Activated T-cell treated with anti-CD3 and anti-CD28 coated beads for 48 hours (primary cell): ENCODE measurements around the gene OR51S1.
"Not testable (repeated sequence)": the region's sequence is repeated elsewhere in the genome, so short reads cannot be mapped to it uniquely, and the experiment has no call there.

Experiments
- DNase-seq: peaks from one replicate; pipeline ENCODE4 v3.0.0-alpha.2; 2020; ENCODE audit warnings: low read depth

The OR51S1 gene, protein sequence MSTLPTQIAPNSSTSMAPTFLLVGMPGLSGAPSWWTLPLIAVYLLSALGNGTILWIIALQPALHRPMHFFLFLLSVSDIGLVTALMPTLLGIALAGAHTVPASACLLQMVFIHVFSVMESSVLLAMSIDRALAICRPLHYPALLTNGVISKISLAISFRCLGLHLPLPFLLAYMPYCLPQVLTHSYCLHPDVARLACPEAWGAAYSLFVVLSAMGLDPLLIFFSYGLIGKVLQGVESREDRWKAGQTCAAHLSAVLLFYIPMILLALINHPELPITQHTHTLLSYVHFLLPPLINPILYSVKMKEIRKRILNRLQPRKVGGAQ

DNA sequence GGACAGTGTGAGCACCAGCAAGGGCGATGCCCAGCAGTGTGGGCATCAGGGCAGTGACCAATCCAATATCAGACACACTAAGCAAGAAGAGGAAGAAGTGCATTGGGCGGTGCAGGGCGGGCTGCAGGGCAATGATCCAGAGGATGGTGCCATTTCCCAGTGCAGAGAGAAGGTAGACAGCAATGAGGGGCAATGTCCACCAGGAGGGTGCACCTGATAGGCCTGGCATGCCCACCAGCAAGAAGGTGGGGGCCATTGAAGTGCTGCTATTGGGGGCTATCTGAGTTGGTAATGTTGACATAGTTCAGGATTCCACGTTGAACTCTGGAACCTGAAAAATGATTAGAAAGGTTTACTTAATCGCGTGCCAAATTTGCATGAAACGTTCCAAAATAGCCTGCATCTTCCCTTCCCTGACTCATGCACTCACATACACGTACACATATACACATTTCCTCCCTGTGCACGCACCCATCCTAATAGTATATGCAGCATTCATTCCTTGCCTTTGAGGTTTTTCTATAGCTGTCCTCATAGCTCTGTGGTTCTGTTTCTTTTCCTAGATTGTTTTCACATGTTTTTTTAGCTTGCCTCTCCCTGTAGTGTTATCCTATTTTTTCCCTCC is at the start of gene OR51S1:
Gene OR51S1 (minus strand): TSS at position 301 of the 625 bp plus-strand sequence. CDS start 0 bp downstream, at position 301.
- no peak for DNase-seq

DNA sequence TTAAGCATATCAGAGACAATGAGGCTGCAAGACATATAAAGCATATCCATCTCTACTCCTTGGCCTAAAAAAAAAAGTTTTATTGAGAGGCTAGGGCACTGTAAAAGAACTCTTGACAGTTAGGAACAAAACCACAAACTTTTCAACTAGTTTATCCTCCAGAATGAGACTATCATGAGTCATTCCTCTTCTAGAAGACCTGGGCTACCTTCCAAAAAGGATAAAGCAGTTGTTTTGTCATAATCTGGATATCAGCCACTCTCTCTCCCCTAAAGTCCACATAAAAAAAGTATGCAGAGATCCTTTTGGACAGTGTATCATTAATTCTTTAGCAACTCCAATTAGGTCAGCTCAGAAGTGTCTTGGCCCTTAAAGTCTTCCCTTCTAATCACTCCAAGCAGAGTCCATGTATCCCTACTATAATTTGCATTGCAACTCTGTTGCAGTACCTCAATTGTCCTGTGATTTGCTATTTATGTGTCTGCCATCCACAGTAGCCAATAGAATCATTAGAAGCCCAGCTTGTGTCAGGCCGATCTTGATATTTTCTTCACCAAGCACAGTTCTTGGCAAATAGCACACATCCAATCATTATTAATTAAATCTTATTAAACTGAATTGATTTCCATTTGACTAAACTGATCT is 43.1 kb upstream of the OR51S1 start:
- DNase-seq: no peak

DNA sequence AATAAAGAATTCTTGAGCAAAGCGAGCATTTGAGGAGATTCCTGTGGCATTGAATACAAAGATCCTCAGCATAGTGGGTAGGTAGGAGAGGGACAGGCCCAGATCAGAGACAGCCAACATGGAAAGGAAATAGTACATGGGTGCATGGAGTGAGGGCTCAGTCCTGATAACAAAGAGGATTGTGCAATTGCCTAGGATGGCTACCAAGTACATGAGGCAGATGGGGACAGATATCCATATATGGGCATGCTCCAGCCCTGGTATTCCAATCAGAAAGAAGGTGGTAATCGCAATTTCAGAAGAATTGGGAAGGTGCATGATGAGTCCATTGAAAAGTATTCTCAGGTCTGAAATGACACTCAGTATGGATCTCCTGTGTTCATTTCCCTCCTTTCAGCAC is 41.3 kb upstream of the OR51S1 start:
- DNase-seq: no peak

DNA sequence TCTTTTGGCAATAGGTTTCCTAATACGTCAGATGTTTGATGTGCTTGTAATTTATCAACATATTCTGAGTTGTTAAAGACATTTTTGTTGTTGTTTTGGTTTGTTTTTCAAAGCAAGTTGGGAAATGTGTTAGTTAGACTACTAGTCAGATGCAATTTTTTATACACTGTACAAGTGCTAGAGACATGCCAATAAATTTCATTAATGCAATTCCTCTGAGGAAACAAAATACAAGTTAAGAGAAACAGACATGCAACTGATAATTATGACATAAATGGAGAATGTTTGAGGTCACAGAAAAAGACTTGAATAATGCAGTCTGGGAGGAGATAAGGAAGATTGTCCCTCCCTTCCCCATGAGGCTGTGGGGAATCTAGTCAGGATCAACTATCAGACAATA is 38.6 kb upstream of the OR51S1 start:
- no peak for DNase-seq

DNA sequence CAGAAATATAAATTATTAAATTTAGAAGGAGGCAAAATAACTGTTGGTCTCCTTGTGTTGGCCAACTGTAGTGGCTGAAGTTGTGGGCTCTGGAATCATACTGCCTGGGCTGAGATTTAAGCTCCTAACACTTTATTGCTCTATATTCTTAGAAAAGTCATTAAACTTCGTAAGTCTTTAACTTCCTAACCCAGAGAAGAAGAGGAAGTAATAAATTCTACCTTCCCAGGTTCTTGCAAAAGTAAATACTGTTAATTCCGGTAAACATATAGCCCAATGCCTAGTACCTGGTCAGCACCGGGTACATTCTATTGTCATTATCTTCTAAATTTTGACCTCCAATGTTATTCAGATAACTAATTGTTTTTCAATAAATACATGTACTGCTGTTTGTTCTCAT is 37.2 kb upstream of the OR51S1 start:
- no peak for DNase-seq

DNA sequence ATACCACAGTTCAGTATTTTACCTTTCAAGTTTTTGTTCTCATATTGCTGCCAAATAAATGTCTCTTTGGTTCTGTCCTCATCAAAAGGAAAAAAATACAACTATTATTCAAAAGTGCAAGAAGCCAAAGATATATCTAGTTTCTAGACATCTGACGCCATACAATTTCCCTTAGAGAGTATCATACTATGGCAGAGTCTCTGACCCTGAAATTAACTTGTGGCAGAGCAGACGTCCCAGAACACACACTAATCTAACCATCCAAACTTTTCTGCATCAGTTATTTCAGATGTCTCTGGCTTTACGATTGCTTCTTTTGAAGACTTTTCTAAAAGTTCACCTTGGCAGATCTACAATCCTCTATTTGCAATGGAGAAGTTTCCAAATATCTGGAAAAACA is 35.4 kb upstream of the OR51S1 start:
- no peak for DNase-seq

DNA sequence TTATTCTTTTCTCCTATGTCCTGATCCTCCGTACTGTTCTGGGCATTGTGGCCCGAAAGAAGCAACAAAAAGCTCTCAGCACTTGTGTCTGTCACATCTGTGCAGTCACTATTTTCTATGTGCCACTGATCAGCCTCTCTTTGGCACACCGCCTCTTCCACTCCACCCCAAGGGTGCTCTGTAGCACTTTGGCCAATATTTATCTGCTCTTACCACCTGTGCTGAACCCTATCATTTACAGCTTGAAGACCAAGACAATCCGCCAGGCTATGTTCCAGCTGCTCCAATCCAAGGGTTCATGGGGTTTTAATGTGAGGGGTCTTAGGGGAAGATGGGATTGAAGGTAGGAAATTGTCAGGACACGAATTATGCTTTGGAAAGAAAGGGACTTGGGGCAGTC is 33.5 kb upstream of the OR51S1 start:
- DNase-seq: no peak

DNA sequence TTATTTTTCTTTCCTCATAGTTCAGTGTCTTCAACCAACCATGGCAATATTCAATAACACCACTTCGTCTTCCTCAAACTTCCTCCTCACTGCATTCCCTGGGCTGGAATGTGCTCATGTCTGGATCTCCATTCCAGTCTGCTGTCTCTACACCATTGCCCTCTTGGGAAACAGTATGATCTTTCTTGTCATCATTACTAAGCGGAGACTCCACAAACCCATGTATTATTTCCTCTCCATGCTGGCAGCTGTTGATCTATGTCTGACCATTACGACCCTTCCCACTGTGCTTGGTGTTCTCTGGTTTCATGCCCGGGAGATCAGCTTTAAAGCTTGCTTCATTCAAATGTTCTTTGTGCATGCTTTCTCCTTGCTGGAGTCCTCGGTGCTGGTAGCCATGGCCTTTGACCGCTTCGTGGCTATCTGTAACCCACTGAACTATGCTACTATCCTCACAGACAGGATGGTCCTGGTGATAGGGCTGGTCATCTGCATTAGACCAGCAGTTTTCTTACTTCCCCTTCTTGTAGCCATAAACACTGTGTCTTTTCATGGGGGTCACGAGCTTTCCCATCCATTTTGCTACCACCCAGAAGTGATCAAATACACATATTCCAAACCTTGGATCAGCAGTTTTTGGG is 33.0 kb upstream of the OR51S1 start, which contains the start of gene OR51T1:
Gene OR51T1 (plus strand): TSS at position 41 of the 641 bp plus-strand sequence. CDS start 0 bp downstream, at position 41.
- DNase-seq: no peak

DNA sequence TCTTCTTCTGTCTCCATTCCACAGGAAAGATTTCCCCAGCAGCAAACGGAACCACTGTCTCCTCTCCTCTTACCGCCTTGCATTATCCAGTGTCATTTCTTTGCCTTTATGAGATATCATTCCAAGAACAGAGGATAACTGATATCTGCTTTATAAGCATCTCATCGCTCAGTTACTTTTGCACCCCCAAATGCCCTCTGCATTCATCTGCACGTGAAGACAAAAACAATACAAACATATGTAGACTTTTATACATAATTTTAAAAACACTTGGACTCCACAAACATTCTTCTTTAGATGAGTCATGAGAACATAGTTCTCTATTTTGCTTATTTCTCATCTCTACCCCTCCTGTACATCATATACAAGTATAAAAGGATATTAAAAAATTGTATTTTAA is 32.2 kb upstream of the OR51S1 start:
- no peak for DNase-seq

DNA sequence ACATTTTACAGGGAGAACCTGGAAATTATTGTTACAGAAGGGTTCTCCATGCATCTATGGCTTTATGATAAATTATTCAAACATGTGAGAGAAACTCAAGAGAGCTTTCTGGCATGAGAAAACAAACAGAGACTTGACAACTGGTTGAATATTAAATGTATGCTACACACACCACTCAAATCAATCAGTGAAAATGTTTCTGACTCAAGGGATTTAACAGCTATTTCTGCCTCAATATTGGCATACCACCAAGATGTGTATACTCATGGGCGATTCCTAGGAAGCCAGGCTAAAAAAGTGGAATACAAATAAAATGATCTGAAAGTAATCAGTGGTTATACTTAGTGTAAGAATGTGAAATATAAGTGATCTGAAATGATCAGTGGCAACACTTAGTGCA is 16.8 kb upstream of the OR51S1 start:
- DNase-seq: no peak

DNA sequence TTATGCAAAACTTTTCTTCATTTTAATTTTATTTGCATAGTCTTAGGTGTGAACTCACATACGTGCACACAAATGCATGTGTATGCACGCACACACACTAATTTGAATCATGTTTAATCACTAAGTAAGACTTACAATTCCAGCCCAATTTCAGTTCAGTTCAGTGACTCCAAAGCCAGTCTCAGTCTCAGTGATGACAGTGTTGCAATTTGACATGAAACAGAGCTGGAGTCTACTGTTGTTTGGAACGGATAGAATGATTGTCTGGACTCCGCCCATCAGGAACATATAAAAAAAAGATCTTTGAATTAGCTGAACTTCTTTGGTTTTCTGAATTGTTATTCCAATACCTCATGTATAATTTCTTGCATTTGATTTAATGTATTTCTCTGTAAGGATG is 14.9 kb upstream of the OR51S1 start:
- no peak for DNase-seq

DNA sequence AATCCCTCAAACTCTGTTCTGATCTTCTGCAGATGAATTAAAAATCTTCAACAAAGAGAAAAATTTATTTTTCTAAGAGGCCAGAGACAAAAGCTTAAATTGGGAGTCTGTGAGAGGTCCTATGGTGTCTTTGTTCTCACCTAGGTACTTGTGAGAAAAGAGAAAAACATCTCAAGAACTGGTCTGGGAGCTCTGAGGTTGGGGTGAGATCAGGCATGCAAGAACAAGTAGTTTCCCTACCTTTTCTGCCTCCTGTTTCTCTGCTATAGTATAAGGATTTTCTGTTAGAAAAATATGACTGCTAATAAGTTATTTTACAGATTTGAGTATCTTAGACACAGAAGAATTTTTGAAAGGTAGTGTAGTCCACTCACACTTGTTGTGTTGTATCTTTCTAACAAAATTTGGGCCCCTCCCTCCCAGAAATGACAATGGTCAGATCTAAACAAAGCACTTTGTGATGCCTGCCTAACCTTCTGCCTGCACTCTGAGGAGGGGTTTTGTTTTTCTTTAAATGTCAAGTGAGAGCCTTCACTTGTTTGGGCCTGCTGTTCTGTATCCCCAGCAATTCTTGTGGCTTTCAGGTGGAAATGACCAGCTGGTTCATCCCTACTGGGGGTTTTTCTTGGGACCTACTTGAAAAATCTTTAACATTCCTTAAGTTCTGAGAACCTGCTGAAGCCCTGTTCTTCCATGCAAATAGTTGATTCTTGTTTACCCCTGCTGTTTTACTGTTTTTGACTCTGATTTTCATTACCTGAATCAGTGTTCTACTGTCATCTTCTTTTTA is 13.6 kb upstream of the OR51S1 start:
- no peak for DNase-seq

DNA sequence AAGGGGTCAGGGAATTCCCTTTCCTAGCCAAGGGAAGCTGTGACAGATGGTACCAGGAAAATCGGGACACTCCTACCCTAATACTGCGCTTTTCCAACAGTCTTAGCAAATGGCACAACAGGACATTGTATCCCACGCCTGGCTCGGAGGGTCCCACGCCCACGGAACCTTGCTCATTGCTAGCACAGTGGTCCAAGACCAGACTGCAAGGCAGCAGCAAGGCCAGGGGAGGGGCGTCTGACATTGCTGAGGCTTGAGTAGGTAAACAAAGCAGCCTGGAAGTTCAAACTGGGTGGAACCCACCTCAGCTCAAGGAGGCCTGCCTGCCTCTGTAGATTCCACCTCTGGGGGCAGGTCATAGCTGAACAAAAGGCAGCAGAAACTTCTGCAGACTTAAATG is 5.3 kb upstream of the OR51S1 start:
- DNase-seq: not testable (repeated sequence)

DNA sequence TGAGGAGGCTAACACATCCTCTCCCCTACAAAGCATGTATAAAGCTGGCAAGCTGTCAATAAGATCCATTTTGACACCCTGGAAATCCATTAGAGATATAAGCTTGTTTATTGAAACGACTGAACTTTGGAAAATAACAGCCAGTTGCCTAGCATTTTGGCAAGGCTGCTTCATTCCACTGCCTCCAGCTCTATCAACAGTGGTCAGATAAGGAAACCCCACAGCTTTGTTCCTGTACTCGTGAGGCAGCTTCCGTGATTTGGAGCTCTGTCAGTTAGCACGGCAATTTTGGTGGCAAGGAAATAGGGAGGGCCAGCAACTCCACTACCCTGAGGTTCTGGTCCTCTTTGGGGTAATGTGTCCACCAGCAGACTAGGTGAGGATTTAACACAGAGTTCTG is 2.0 kb upstream of the OR51S1 start:
- DNase-seq: no peak

DNA sequence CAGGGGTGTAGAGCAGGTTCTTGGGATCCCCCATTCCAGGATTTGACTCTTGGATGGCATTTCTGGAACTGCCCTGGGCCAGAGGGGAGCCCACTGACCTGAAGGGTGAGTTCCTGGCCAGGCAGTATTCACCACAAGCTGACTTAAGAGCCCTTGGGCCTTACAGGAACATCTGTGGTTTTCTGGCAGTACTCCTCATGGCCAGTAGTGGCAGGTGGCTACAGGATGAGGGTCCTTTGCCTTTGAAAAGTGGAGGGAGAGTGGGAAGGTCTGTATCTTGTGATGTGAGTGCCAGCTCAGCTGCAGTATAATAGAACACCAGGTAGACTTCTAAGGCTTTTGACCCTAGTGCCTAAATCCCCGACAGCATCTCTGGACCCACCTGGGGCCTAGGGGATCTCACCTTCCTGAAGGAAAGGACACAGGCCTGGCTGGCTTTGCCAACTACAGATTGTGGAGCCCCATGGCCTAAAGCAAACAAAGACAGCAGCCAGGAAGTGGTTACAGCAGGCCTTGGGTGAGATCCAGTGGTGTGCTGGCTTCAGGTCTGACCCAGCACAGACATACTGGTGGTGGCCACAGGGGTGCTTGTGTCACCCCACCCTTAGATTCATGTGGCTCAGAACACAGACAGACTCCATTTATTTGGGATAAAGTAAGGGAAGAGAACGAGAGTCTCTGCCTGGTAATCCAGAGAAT is 9.0 kb downstream of the OR51S1 start:
- no peak for DNase-seq

DNA sequence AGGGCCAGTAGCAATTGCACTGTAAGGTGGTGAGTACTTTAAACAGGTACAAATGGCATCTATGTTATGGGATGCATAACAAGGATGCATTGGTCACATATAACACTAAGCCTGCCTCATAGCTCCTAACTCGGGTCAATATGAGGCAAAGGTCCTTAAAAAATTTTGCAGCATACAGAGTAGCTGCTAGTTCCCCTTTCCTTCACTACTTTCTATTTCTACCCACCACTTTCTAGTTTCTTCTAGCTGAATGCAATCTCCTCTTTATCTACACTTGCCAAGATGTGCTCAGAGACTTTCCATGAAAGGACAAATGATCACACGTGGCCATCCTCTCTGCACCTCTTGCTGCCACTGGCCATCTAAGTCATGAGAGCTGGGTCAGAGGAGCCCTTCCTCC is 18.1 kb downstream of the OR51S1 start:
- no peak for DNase-seq

DNA sequence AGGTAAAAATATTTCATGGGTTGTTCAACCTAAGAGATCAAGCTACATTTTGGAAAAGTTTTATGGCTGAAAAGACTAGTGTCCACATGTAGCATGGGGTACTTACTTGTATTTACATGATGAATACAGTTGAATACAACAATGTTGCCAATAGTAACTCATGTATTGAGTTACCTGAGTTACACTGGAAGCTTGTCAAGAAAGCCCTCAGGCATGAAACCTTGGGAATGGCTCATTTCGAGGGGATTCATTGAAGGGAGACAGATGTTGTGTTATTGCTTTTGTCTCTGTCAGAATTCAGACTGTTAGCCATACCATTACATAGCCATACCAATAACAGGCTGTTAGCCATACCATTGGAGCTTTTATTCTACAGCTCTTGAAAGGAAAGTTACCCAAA is 18.7 kb downstream of the OR51S1 start:
- no peak for DNase-seq

DNA sequence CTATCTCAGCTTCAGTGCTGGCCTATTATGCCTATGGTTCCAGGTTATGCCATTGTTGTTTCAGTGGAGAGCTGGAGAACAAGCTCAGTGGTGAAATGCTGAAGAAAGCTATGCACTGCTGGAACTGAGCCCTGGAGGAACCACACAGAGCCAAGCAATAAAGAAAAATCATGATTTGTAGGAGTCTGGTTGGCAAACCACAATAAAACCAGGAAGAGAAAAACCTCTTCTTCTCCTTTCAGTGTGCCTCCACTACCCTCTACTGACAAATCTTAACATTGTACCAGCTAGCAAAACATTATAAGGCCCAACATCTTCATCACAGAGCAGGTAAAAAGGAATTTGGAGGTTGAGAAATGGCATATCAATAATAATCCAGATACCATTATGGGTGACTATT is 22.6 kb downstream of the OR51S1 start:
- DNase-seq: no peak

DNA sequence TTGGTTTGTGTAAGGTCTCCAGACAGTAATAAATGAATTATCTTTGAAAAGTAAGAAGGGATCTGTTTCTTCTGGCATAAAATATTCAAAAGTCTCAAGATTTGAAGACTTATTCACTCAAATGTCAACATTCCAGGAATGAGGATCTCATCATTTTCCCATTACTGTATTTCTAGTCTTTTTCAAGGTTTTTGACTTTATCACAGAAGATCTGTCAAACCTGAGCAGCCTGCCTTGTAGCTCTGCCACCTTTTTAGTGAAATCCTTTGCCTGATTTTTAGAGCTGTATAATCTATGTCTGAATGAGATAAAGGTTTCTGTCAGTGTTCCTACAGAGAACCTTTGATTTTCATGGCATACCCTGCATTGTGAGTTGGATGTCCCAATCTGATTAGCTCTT is 23.9 kb downstream of the OR51S1 start:
- DNase-seq: no peak

DNA sequence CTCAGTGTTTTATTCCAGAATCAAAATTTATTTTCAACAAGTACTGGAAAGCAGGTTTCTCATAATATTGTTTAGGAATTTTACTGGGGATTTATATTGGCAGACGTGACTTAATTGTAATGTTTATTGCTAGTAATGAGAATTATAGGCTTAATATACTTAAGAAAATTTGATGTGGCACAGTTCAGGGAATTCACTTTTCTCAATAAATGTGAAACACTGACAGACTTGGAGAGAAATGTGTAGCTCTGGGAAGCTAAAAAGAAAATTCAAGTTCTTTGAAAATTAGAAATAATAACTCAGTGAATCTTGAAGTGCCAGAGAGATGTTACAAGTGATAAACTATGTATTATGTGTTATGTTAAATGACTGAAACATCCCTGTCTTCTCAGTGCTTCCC is 28.0 kb downstream of the OR51S1 start, which contains the start of gene OR51F2:
Gene OR51F2 (plus strand): TSS at position 301 of the 400 bp plus-strand sequence. CDS start 101 bp downstream, outside the sequence.
- DNase-seq: no peak

DNA sequence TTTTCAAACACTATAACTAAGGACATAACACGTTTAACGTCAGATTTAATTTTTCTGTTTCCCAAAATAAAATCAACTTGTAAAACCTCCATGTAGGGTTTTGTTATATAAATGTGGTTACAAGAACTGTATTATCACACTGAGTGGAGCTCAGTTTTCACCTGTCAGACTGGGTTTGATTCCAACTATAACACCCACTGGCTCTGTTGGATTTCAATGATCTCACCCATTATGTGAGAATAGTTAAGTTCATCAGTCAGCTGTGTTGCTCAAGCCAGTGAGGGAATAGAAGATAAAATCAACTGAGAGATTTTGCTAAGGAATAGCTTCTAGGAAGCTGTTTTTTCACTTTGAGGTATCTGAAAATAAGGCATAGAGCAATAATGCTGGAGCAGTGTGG is 39.8 kb downstream of the OR51S1 start:
- DNase-seq: no peak
